Measurements from ENCODE around the gene PHF2. TPM values are rescaled to one million over a fixed set of nuclear protein-coding genes. Genes with fewer than 3 reads are reported as not detected.

PHF2 gene
- total RNA-seq, 4 donors from 2014 or later, result 15.0 to 28.6 (median 20.4) TPM

DNA sequence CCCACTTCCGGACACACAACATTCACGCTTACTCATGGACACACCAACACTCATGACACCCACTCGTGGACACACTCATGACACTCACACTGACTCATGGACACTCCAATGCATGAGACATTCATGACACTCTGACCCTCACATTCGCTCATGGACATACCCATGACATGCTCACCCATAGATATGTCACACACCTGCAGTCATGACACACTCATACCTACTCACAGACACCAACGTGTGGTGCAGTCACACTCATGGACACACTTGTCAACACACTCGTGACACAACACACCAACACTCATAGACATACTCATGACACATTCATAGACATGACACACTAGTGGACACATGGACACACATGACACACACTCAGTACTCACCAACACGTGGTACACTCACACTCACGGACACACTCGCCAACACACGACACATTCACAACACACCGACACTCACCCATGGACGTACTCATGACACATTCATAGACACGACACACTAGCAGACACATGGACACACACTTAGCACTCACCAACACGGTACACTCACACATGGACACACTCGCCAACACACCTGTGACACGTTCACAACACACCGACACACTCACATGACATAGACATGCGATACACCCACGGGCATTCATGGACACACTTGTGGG is 73.4 kb downstream of the PHF2 start:
- no peak for TF ChIP-seq CTCF (IDR thresholded peaks at IDR 0.05; ENCODE audit: low read depth)

- no peak for TF ChIP-seq CTCF (IDR thresholded peaks at IDR 0.05; ENCODE audit: low read depth)
Observed at GRCh38 chr9:93650448-93650847, 74.1 kb downstream of the PHF2 start.

GRCh38 chr9:93651521-93651950 is 75.2 kb downstream of the PHF2 start:
- no peak for TF ChIP-seq CTCF (IDR thresholded peaks at IDR 0.05; ENCODE audit: low read depth)

GRCh38 chr9:93652604-93653592 is 76.5 kb downstream of the PHF2 start:
- no peak for TF ChIP-seq CTCF (IDR thresholded peaks at IDR 0.05; ENCODE audit: low read depth)

DNA sequence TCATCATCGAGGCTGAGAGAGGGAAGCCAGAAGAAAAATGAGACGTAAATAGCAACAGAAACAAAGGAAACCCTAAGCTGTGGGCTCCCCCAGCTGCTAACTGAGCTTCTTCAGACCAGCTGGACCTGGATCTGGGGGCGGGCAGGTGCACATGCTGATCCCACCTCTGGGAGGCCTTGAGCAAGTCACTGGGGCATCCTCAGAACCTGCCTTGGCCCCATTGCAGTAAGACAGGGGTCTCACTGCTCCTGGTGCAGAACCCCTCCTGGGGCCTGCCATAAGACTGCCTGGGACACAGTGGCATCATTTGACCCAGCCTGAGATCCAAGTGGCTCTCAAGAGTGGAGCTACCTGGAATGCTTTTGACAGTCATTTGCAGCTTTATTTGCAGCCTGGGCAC is 77.4 kb downstream of the PHF2 start:
- TF ChIP-seq CTCF (IDR thresholded peaks at IDR 0.05; ENCODE audit: low read depth), result no peak

DNA sequence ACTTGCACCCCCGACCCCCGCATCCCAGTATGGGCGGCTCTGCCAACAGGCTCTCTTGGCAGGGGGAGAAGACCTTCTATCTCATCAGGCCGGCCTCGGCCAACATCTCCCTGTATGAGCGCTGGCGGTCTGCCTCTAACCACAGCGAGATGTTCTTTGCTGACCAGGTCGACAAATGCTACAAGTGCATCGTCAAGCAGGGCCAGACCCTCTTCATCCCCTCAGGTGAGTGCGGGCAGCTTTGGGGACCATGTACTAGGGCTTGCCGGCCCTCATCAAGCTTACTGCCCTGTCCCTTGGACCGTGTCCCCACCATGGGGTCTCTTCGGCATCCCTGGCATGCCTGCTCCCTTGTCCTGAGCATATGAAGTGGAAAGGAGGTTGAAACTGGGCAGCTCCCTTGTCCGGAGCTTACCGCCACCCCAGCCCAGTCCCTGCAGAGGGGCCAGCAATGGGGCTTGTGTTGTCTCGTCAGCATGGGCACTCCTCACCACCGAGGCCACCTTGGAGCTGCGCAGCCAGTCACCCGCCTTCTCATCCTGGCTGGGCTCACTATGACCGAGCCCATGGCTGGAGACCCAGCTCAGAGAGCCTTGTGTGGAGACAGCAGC is 78.1 kb downstream of the PHF2 start:
- no peak for TF ChIP-seq CTCF (IDR thresholded peaks at IDR 0.05; ENCODE audit: low read depth)

Measured in subcutaneous adipose tissue (tissue), 4 donors.